ENCODE results near the gene ADAMTS14. TPM values are rescaled to one million over a fixed set of nuclear protein-coding genes. Genes with fewer than 3 reads are reported as not detected.
A peak's percentile ranks its signal among the peaks of the same experiment; 100 is the strongest.

Gene ADAMTS14
- total RNA-seq, 2 donors from 2014 or later: 0.44 to 0.79 TPM

GRCh38 chr10:70740406-70741288, 68.3 kb downstream of the ADAMTS14 start:
- Histone ChIP-seq H3K27ac (ENCODE audit: low read depth, low read length) (no peak overlapping the region), H3K4me3 (ENCODE audit: low read length) (no peak overlapping the region), H3K9ac (ENCODE audit: extremely low read depth, low read length, poor library complexity, severe bottlenecking) (no peak overlapping the region), H3K27me3 (ENCODE audit: control insufficient read depth, insufficient read depth, low read length, poor library complexity, severe bottlenecking) (no peaks in the 10 kb centered on the region), H3K4me1 (ENCODE audit: control insufficient read depth, insufficient read depth, low read length) (no peaks in the 10 kb centered on the region), H3K9me3 (ENCODE audit: control insufficient read depth, low read length) (no peaks in the 10 kb centered on the region), H3K36me3 (ENCODE audit: control insufficient read depth, insufficient read depth, low read length) (no peaks in the 10 kb centered on the region)
- Mint-ChIP-seq H3K27ac (no peak overlapping the region), H3K27me3 (ENCODE audit: insufficient read depth) (no peaks in the 10 kb centered on the region), H3K36me3 (ENCODE audit: low read depth) (no peaks in the 10 kb centered on the region), H3K4me1 (peaks cover 6% of the 10 kb centered on the region), H3K4me3 (no peak overlapping the region), H3K9me3 (peaks cover 1% of the 10 kb centered on the region)
- 91 to 93% methylated on average over 4 to 11 of the region's 12 CpGs for WGBS, 2 experiments (ENCODE audit: insufficient coverage in 1 of 2, insufficient read length in 1 of 2)
- DNase-seq: no peak
- no peak for TF ChIP-seq CTCF (conservative IDR thresholded peaks at IDR 0.05)

GRCh38 chr10:70742537-70743429, 70.5 kb downstream of the ADAMTS14 start:
- Histone ChIP-seq H3K27ac (ENCODE audit: low read depth, low read length) (no peak overlapping the region), H3K27me3 (ENCODE audit: control insufficient read depth, insufficient read depth, low read length, poor library complexity, severe bottlenecking) (no peaks in the 10 kb centered on the region), H3K36me3 (ENCODE audit: control insufficient read depth, insufficient read depth, low read length) (no peaks in the 10 kb centered on the region), H3K4me3 (ENCODE audit: low read length) (no peak overlapping the region), H3K9ac (ENCODE audit: extremely low read depth, low read length, poor library complexity, severe bottlenecking) (no peak overlapping the region), H3K4me1 (ENCODE audit: control insufficient read depth, insufficient read depth, low read length) (no peaks in the 10 kb centered on the region), H3K9me3 (ENCODE audit: control insufficient read depth, low read length) (no peaks in the 10 kb centered on the region)
- Mint-ChIP-seq H3K27ac (no peak overlapping the region), H3K27me3 (ENCODE audit: insufficient read depth) (no peaks in the 10 kb centered on the region), H3K9me3 (peaks cover 2% of the 10 kb centered on the region), H3K4me3 (no peak overlapping the region), H3K4me1 (peaks cover 6% of the 10 kb centered on the region), H3K36me3 (ENCODE audit: low read depth) (no peaks in the 10 kb centered on the region)
- DNase-seq: no peak
- WGBS, 2 experiments (ENCODE audit: insufficient coverage in 1 of 2, insufficient read length in 1 of 2): 81 to 92% methylated on average over 4 to 8 of the region's 8 CpGs
- no peak for TF ChIP-seq CTCF (conservative IDR thresholded peaks at IDR 0.05)

GRCh38 chr10:70743430-70743788, 71.1 kb downstream of the ADAMTS14 start:
- H3K9ac ChIP-seq (ENCODE audit: extremely low read depth, low read length, poor library complexity, severe bottlenecking): no peak overlapping the region
- Mint-ChIP-seq H3K4me3 (no peak overlapping the region), H3K36me3 (ENCODE audit: low read depth) (no peaks in the 10 kb centered on the region), H3K4me1 (peaks cover 6% of the 10 kb centered on the region), H3K9me3 (peaks cover 2% of the 10 kb centered on the region), H3K27me3 (ENCODE audit: insufficient read depth) (no peaks in the 10 kb centered on the region), H3K27ac (no peak overlapping the region)
- no peaks in the 10 kb centered on the region for H3K36me3 ChIP-seq (ENCODE audit: control insufficient read depth, insufficient read depth, low read length)
- no peaks in the 10 kb centered on the region for H3K4me1 ChIP-seq (ENCODE audit: control insufficient read depth, insufficient read depth, low read length)
- no peaks in the 10 kb centered on the region for H3K9me3 ChIP-seq (ENCODE audit: control insufficient read depth, low read length)
- H3K27me3 ChIP-seq (ENCODE audit: control insufficient read depth, insufficient read depth, low read length, poor library complexity, severe bottlenecking): no peaks in the 10 kb centered on the region
- TF ChIP-seq CTCF (conservative IDR thresholded peaks at IDR 0.05): peak; percentile 28
- H3K4me3 ChIP-seq (ENCODE audit: low read length): no peak overlapping the region
- no peak overlapping the region for H3K27ac ChIP-seq (ENCODE audit: low read depth, low read length)
- DNase-seq: no peak
- WGBS, 2 experiments (ENCODE audit: insufficient coverage in 1 of 2, insufficient read length in 1 of 2): 93 to 96% methylated on average over 7 to 17 of the region's 17 CpGs

Data from endodermal cell (in vitro differentiated cells).